Measurements from ENCODE around the gene PAK4.
"Not testable (repeated sequence)": the region's sequence is repeated elsewhere in the genome, so short reads cannot be mapped to it uniquely, and the experiment has no call there.

Gene PAK4

GRCh38 chr19:39098365-39099269 lies 27.0 kb upstream of the PAK4 start:
- no peak for DNase-seq (ENCODE audit: low read depth, low spot score)
- H3K27ac ChIP-seq: no peak overlapping the region

DNA sequence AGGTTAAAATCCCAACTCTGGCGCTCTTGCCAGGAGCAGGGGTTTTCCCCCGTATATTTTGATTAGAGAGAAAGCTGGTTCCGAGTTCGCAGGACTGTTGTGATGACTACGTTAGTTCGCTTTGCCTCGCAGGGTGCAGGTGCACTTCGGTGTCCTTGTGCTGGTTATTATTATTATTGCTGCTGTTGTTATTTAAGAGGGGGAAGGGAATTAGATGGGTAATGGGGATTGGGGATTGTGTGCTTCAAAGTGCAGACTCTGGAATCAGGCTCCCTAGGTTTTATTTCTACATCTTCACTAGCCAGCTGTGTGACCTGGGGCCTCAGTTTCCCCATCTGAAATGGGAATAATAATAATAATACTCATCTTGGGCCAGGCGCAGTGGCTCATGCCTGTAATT lies 26.2 kb upstream of the PAK4 start:
- no peak overlapping the region for H3K27ac ChIP-seq
- no peak for DNase-seq (ENCODE audit: low read depth, low spot score)

- no peak overlapping the region for H3K27ac ChIP-seq
- DNase-seq (ENCODE audit: low read depth, low spot score): no peak
These were observed 25.0 kb upstream of the PAK4 start for GRCh38 chr19:39100500-39101166.

DNA sequence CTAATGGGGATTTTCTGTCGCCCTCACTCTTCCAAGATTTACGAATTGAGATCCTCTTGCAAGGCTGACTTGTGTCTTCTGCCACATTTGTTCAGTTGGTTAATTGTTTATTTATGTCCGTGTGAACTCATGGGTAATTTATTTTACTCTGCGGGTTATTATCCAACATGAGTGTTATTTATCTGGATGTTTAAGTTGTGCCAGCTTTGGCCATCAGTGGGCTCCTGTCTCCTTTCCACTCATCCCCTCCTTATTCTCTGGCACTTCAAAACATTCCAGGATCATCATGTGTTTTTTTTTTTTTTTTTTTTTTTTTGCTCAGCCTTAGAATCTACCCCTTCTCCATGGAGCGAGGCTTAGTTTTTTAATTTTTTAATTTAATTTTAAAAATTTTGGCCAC lies 22.4 kb upstream of the PAK4 start:
- no peak for DNase-seq (ENCODE audit: low read depth, low spot score)
- no peak overlapping the region for H3K27ac ChIP-seq

DNA sequence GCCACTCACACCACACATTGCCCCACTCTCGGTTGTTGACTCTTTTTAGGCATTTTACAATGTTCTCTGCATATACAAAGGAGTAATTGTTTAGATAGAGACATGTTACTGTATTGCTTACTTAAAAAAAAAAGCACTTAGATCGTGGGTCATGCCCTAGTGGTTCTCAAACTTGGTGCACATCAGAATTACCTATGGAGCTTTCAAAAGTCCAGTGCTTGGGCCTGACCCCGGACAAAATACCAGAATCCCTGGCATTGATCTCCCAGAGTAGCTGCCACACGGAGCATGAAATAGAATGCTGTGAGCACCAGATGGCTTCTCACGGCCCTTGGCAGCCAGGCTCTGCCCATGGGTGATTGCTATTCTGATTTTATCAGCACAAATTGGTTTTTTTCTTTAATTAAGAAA lies 21.4 kb upstream of the PAK4 start:
- H3K27ac ChIP-seq: no peak overlapping the region
- DNase-seq (ENCODE audit: low read depth, low spot score): no peak

- DNase-seq (ENCODE audit: low read depth, low spot score): no peak
- no peak overlapping the region for H3K27ac ChIP-seq
These were observed 19.4 kb upstream of the PAK4 start for GRCh38 chr19:39106194-39106593.

GRCh38 chr19:39109641-39110040 lies 15.9 kb upstream of the PAK4 start:
- DNase-seq (ENCODE audit: low read depth, low spot score): no peak
- peak overlapping the region; percentile 90 for H3K27ac ChIP-seq

DNA sequence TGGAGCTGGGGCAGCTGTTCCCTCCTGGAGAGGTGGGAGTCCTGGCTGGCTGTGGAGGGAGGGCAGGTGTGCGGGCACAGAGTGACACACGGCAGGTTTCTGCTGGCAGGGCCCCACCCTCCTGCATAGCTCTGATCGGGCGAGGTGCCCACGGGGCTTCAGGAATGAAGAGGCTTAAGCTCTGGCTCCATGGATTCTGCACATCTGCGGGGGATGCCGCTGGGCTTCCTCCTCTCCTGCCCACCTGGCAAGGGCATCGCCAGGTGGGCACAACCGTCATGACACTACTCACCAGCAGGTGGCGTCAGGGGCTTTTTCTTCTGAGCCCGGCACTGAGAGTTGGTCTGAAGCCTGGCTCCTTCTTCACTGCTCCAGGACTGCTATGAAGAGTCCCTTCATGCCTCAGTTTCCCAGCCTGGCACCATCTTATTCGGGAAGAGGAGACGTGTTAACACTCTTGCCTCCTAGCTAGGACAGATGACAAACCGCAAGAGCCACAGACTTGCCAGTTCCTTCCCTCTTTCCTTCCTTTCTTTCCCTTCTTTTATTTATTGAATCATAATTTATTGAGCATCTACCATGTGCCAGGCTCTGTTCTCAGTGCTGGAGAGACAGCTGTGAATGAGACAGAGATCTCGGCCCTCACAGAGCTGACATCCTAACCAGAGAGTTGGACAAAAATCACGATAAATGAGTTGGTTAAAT lies 15.2 kb upstream of the PAK4 start:
- H3K27ac ChIP-seq: peak overlapping the region; percentile 90
- no peak for DNase-seq (ENCODE audit: low read depth, low spot score)

GRCh38 chr19:39111593-39112199 lies 13.9 kb upstream of the PAK4 start:
- DNase-seq (ENCODE audit: low read depth, low spot score): no peak
- peak overlapping the region; percentile 90 for H3K27ac ChIP-seq

DNA sequence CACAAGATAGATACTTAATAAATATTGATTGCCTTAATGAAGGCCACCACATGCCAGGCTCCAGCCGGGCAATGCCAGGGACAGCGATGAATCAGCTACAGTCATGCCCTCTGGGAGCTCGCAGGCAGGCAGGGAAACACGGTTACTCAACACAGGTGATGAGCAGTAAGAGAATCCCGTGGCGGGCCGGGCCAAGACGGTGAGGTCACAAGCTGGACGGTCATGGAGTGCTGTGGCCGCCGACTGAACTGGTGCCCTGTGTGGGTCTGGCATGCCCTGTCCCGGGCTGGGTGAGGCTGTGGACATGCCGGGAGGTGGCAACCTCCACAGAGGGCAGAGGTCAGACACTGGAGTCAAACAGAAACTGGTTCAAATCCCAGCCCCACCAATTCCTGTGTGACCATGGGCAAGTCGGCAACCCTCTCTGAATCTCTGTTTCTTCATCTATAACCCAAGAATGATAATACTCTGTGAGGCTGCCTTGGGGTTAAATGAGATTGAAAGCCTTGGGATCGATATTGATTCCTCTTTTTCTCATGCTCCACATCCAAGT lies 13.2 kb upstream of the PAK4 start:
- H3K27ac ChIP-seq: peak overlapping the region; percentile 90
- peak; percentile 81 for DNase-seq (ENCODE audit: low read depth, low spot score)

DNA sequence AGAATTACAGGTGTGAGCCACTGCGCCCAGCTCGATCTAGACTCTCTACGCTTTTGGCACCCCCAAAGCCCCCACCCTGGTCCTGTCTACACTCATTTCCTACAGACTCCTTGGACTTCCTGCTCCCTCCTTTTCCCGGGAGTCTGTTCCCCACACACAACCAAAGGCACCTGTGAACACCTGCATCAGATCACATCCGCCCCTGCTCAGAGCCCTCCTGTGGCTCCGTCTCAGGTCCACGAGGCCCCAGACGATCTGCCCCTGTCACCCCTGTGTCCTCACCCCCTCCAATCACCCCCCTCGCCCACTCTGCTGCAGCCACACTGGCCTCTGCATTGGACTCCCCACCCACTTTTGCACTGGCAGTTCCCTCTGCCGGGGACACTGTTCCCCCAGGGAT lies 12.4 kb upstream of the PAK4 start:
- DNase-seq (ENCODE audit: low read depth, low spot score): no peak
- H3K27ac ChIP-seq: peak overlapping the region; percentile 90

GRCh38 chr19:39115105-39115847 lies 10.3 kb upstream of the PAK4 start:
- H3K27ac ChIP-seq: no peak overlapping the region
- DNase-seq (ENCODE audit: low read depth, low spot score): no peak

DNA sequence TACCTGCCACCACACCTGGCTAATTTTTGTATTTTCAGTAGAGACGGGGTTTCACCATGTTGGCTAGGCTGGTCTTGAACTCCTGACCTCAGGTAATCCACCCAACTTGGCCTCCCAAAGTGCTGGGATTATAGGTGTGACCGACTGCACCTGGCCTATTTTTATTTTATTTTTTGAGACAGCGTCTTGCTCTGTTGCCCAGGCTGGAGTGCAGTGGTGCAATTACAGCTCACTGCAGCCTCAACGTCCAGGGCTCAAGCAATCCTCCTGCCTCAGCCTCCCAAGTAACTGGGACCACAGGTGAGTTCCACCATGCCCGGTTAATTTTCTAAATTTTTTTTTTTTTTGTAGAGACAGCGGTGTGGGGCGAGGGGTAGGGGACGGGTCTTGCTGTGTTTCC lies 8.6 kb upstream of the PAK4 start:
- not testable (repeated sequence) for DNase-seq (ENCODE audit: low read depth, low spot score); H3K27ac ChIP-seq

DNA sequence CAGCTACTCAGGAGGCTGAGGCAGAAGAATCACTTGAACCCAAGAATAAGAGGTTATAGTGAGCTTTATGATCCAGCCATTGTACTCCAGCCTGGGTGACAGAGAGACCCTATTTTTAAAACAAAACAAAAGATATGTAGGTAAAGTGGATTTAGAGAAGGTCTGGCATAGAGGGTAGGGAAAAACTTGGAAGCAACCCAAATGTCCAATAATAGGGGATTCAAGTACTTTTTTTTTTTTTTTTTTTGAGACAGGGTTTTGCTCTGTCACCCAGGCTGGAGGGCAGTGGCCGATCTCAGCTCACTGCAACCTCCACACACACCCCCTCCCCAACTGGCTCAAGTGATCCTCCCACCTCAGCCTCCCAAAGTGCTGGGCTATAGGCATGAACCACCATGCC lies 5.8 kb upstream of the PAK4 start:
- no peak for DNase-seq (ENCODE audit: low read depth, low spot score)
- no peak overlapping the region for H3K27ac ChIP-seq

- no peak overlapping the region for H3K27ac ChIP-seq
- no peak for DNase-seq (ENCODE audit: low read depth, low spot score)
These were observed 2.5 kb upstream of the PAK4 start for GRCh38 chr19:39122934-39123731.

- no peak overlapping the region for H3K27ac ChIP-seq
- DNase-seq (ENCODE audit: low read depth, low spot score): no peak
These were observed 1.3 kb upstream of the PAK4 start for GRCh38 chr19:39124136-39124764.

- no peak for DNase-seq (ENCODE audit: low read depth, low spot score)
- H3K27ac ChIP-seq: peak overlapping the region; percentile 63
These were observed 410 bp upstream of the PAK4 start for GRCh38 chr19:39125199-39125553.

All from epithelial cell of prostate (primary cell).